OCI-LY7 (cell line): ENCODE measurements around the gene GLCE.
"Not testable (repeated sequence)": the region's sequence is repeated elsewhere in the genome, so short reads cannot be mapped to it uniquely, and the experiment has no call there.

ENCODE experiments used
- EZH2phosphoT487 ChIP-seq: fragments of 200-600 bp; sonication (generic); IDR thresholded peaks from 2 replicates; pipeline ENCODE4 v1.6.1; 2018; ENCODE audit warnings: low read depth, borderline replicate concordance, mild to moderate bottlenecking, mixed run types, antibody characterized with exemption, low read length, moderate library complexity, mixed read lengths
- TF ChIP-seq, protein P1 (sequence below): fragments of 200-600 bp; sonication (generic); conservative IDR thresholded peaks from 2 replicates; pipeline ENCODE4 v1.5.1; 2014; ENCODE audit warnings: mild to moderate bottlenecking, antibody characterized with exemption, low read length, moderate library complexity, mixed read lengths

GRCh38 chr15:69153587-69153986 is 6.8 kb upstream of the GLCE start:
- TF ChIP-seq, protein P1, sequence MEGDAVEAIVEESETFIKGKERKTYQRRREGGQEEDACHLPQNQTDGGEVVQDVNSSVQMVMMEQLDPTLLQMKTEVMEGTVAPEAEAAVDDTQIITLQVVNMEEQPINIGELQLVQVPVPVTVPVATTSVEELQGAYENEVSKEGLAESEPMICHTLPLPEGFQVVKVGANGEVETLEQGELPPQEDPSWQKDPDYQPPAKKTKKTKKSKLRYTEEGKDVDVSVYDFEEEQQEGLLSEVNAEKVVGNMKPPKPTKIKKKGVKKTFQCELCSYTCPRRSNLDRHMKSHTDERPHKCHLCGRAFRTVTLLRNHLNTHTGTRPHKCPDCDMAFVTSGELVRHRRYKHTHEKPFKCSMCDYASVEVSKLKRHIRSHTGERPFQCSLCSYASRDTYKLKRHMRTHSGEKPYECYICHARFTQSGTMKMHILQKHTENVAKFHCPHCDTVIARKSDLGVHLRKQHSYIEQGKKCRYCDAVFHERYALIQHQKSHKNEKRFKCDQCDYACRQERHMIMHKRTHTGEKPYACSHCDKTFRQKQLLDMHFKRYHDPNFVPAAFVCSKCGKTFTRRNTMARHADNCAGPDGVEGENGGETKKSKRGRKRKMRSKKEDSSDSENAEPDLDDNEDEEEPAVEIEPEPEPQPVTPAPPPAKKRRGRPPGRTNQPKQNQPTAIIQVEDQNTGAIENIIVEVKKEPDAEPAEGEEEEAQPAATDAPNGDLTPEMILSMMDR = not testable (repeated sequence)
- TF ChIP-seq EZH2phosphoT487 = not testable (repeated sequence)
